GM18519 (cell line): Measurements from ENCODE around the gene RNASET2.

ENCODE experiments used
- ATAC-seq: cut with Tn5 transposase; IDR thresholded peaks from one replicate; pipeline ENCODE4 v1.9.1; 2021; ENCODE audit warnings: mild to moderate bottlenecking, moderate library complexity; ENCODE audit not compliant: unreplicated experiment, low FRiP score

The RNASET2 gene

GRCh38 chr6:166970776-166971175, 14.4 kb upstream of the RNASET2 start:
- ATAC-seq, result no peak

GRCh38 chr6:166970091-166970490, 13.7 kb upstream of the RNASET2 start:
- ATAC-seq, result no peak

- no peak for ATAC-seq
These were observed 13.1 kb upstream of the RNASET2 start for GRCh38 chr6:166969390-166970002.

- no peak for ATAC-seq
These were observed 9.9 kb upstream of the RNASET2 start for GRCh38 chr6:166966268-166966667.

GRCh38 chr6:166960609-166960978, 4.2 kb upstream of the RNASET2 start:
- no peak for ATAC-seq

GRCh38 chr6:166959911-166960608, 3.7 kb upstream of the RNASET2 start:
- no peak for ATAC-seq

- ATAC-seq, result no peak
These were observed 2.8 kb upstream of the RNASET2 start for GRCh38 chr6:166958926-166959861.

GRCh38 chr6:166957805-166958076, 1.4 kb upstream of the RNASET2 start:
- no peak for ATAC-seq

- ATAC-seq, result peak; percentile 20
These were observed 896 bp upstream of the RNASET2 start for GRCh38 chr6:166957087-166957804.

GRCh38 chr6:166955865-166956443, 396 bp downstream of the RNASET2 start:
- peak; percentile 2 for ATAC-seq

GRCh38 chr6:166955121-166955864, 1.1 kb downstream of the RNASET2 start:
- ATAC-seq, result no peak

GRCh38 chr6:166954118-166954713, 2.1 kb downstream of the RNASET2 start:
- no peak for ATAC-seq

- ATAC-seq, result no peak
These were observed 3.5 kb downstream of the RNASET2 start for GRCh38 chr6:166952567-166953486.

GRCh38 chr6:166952121-166952520, 4.2 kb downstream of the RNASET2 start:
- ATAC-seq, result no peak

- no peak for ATAC-seq
These were observed 4.7 kb downstream of the RNASET2 start for GRCh38 chr6:166951670-166952060.

GRCh38 chr6:166950892-166951669, 5.3 kb downstream of the RNASET2 start:
- ATAC-seq, result peak; percentile 92

- peak; percentile 46 for ATAC-seq
These were observed 5.9 kb downstream of the RNASET2 start for GRCh38 chr6:166950443-166950821.
